Stimulated activated CD8-positive, alpha-beta memory T cell treated with anti-CD3 and anti-CD28 coated beads, Interleukin-2, amount 100 ng/mL, for 48 hours (primary cell): Measurements from ENCODE around the gene INTS13.
"Not testable (repeated sequence)": the region's sequence is repeated elsewhere in the genome, so short reads cannot be mapped to it uniquely, and the experiment has no call there.

Experiments
- DNase-seq, 2 donors: peaks; one replicate each; pipeline ENCODE4 v3.0.0-alpha.2; 2020; ENCODE audit warnings: low read depth in 2 of 2

Gene INTS13

GRCh38 chr12:26937863-26938700 lies at the start of gene INTS13, which contains the start of gene FGFR1OP2:
TSS of gene INTS13 (minus strand) at chr12:26937981. CDS start at chr12:26936803, 1,178 bp downstream.
TSS of gene FGFR1OP2 (plus strand) at chr12:26938470. CDS start at chr12:26954159, 15,689 bp downstream.
- DNase-seq, result peak; percentile 94 to 95

DNA sequence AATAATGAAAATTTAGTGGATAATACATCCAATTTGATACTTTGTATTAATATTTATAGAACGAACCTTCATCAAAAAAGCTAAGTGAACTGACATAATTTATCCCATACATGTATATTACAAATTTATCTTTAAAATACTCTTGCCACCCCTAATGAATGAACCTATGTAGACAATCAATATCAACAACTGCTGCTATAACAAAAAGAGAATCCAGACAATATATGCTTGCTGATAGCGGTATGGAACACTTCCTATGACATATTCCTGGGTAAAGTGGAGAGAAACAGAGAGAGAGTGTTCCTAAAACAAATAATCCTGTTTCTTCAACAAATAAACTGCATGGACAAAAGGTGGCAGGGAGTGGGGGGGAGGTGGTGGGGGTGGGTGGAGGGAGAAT lies 45.1 kb upstream of the INTS13 start:
- DNase-seq, result no peak

- no peak for DNase-seq
Measured at GRCh38 chr12:26979733-26980132, 42.0 kb upstream of the INTS13 start.

GRCh38 chr12:26978801-26979200 lies 41.0 kb upstream of the INTS13 start:
- no peak for DNase-seq

DNA sequence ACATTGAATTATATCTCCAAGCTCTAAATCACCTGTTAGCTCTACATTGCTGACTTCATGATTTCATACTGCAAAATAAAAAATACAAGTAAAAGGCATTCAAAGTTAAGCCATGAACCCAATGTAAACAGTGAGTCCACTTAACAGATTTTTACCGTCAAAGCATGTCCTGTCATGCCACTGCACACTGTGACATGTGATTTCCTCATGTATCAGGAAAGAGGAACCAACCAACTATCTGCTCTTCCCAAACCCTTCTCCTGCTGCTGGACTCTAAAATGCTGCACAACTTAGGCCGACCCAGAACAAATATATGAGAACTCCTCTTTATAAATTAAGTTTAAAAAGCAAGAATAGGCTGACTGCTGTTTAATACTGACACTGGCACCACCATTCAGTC lies 38.9 kb upstream of the INTS13 start:
- no peak for DNase-seq

- DNase-seq, result peak; percentile 19 to 27
Measured at GRCh38 chr12:26971963-26972362, 34.2 kb upstream of the INTS13 start.

DNA sequence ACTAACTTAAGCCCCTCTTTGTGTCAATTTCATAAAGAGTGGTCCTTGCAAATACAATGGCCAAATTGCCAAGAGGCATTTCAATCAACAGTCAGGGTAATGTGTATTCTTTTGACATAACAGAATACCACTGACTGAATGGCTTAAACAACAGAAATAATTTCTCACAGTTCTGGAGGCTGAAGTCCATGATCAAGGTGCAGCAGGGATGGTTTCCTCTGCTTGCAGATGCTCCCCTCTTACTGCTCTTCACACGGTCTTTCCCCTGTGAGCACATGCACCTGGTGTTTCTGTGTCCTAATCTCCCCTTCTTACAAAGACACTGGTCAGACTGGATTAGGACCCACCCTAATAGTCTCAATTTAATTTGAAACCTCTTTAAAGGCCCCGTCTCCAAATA lies 32.4 kb upstream of the INTS13 start:
- DNase-seq, result no peak

DNA sequence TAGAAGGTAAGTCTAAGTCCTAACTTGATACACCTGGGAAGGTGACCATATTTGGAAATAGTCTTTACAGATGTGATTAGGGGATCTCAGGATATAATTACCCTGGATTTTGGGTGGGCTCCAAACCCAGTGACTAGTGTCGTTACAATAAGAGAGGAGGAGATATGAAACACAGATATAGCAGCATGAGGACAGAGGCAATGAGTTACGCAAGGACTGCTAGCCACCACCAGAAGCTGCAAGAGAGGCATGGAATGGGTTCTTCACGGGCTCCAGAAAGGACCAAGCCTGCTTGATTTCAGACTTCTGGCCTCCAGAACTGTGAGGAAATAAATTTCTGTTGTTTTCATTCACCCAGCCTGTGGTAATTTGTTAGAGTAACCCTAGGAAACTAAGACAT lies 29.1 kb upstream of the INTS13 start:
- DNase-seq, result no peak

GRCh38 chr12:26963413-26963812 lies 25.6 kb upstream of the INTS13 start:
- no peak for DNase-seq

DNA sequence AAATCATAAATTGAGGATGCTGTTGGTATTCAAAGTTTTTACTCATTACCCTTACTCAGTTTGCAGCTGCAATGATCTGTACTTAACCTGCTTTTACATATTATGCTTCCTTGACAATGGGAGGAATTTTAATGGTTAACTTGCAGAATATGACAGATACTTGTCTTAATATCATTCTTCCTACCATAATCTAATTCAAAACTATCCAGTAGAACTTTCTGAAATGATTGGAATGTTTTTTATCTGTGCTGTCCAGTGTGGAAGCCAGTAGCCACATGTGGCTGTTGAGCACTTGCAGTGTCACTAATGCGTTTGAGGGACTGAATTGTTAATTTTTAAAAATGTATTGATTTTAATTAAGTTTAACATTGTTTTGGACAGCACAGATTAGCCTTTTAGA lies 24.0 kb upstream of the INTS13 start:
- DNase-seq, result no peak

DNA sequence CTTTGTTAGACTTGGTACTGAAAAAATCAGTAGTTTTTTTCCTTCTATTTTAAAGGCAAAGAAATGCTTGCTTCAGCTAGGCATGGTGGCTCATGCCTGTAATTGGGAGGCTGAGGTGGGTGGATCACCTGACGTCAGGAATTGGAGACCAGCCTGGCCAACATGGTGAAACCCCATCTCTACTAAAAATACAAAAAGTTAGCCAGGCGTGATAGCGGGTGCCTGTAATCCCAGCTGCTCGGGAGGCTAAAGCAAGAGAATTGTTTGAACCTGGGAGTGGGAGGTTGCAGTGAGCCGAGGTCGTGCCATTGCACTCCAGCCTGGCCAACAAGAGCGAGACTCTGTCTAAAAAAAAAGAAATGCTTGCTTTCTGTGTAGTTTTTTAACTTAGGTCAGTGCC lies 23.6 kb upstream of the INTS13 start:
- DNase-seq, result not testable (repeated sequence)

- no peak for DNase-seq
Measured at GRCh38 chr12:26954027-26954426, 16.2 kb upstream of the INTS13 start.

DNA sequence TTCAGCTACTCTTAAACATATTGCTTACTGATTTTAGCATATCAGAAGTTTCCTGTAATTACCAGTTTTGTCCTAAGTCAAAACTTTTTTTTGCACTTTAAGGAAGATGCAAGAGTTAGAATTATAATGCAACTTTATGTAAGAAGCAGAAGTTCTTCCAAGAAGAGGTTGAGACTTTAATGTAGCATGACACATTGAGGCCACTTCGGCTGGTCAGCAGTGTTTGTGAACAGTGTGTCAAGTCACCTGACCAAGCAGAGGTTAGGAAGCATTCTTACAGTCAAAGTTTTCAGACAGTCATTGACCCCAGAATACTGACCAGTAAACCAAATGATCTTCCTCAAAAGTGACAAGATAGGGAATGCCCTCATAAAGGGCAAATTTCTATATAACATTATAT lies 15.7 kb upstream of the INTS13 start:
- DNase-seq, result no peak

GRCh38 chr12:26948309-26948708 lies 10.5 kb upstream of the INTS13 start:
- DNase-seq, result no peak

DNA sequence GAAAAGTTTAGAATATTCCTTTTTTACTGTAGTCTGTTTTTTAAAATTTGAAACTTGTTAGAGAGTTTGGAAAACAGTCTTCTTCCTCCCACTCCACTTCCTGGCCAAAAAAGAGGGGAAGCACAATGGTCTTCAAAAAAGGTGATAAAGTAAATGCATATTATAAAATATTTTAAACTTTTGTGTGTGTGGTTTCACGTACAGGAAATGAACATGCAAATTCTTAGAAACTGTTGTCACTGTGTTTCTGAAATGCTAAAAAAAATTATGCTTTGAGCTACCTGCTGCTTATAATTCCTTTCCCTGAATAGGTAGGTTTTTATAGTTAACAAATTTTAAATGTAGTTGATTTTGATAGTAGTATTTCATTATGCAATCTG lies 3.4 kb upstream of the INTS13 start:
- no peak for DNase-seq

GRCh38 chr12:26940516-26941214 lies 2.9 kb upstream of the INTS13 start:
- DNase-seq, result no peak

- no peak for DNase-seq
Measured at GRCh38 chr12:26939953-26940352, 2.2 kb upstream of the INTS13 start.

DNA sequence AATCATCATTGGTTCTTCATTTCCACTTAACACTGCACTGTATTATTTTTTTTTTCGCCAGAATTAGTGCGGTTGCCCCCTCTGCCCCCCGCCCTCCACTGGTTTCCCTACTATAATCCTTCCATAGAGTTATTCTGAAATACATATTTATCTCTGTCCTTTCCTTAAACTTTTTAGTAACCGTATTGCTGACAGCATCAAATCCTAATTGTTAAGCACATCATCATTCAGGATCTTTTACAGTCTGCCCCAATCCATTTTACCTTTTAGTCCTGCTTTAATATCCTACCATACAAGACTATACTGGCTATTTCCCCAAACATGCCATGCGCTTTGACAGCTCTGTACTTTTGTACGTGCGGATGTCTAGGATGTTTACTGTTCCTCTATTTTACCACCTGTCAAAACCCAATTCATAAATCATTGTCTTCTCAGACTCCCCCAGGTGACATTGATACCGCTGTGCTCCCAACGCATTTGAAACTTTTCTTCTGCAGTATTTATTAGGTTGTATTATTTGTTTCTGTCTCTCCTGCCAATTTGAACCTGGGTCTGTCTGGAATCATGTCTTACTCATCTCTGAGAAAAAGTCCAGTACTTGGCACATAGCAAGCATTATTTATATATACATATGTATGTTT lies 1.5 kb upstream of the INTS13 start:
- DNase-seq, result no peak

DNA sequence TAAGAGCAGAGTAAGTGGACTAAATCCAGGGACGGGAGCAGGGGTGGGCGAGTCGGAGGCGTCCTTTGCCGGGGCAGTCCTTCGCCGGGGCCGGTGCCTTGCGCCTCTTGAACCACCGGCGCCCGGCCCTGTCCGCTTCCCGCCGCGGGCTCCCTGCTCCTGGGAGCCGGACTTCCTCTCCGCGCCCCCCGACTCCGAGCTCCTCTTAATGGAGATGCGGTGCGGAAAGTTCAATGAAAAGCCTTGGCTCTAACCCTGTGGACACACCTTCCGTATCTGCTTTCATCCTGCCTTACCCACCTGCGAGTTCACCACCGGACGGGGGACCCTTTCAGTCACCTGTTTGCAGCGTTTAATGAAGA lies 901 bp upstream of the INTS13 start:
- DNase-seq, result peak in 1 of 2 donors; percentile 15

DNA sequence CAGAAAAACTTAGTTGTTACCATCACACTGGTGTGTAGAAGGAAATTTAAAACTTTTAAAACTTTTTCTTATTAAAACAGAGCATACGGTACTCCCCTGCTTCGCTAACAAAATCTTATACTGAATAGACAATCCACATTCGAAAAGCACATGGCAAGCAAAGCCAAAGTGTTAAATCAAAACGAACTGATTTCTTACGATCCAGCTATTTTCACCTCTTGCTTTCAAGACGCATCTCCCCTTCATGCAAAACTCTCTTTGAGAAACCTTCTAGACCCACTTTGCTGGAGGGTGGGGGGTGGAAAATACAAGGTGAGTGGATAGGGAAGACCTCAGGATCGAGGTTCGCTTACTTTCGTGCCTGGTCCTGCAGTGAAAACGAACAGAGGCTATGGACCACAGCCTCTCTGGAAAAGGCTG lies 328 bp downstream of the INTS13 start:
- DNase-seq, result no peak

- no peak for DNase-seq
Measured at GRCh38 chr12:26936559-26937442, 980 bp downstream of the INTS13 start.
